ENCODE measurements around the gene FBN1. TPM values are rescaled to one million over a fixed set of nuclear protein-coding genes. Genes with fewer than 3 reads are reported as not detected.

Gene FBN1
- total RNA-seq, 2 donors from 2014 or later: 12.1 to 81.9 TPM

DNA sequence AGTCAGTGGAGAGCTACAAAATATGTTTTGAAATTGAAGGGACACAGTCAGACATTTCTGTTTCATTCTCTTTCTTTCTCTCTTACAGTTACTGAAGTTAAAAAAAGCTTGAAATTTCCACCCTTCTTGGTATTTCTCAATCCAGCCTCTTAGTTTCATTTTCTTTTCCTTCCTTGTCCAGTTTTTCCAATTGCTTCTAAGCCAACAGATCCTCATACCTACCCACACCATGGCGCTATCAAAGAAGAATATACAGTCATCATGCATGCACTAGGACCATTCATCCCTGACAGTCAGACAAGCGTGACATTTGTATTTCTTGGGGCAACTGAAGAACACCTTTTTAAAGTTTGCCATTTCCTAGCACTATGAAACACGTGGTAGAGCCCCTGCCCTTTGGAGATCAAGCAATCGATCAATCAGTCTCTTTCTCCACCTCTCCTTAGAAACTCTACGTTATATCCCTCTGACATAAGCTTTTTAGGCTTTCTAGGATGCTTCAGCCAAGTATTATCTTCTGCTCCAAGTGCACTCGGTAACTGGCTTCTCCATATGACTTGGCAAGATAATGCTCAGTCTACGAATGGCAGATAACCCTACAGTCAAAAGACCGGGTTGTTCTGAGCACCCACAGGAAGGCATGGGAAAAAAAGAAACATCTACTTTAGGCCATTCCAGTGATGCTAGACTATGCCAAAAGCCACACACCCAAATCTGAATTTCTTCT lies 65.4 kb downstream of the FBN1 start:
- DNase-seq (ENCODE audit: low spot score): no peak
- no peaks in the 10 kb centered on the region for H3K36me3 ChIP-seq
- WGBS: 92% methylated on average over 8 of the region's 8 CpGs
- H3K4me1 ChIP-seq (replicated peaks): no peaks in the 10 kb centered on the region
- no peak for TF ChIP-seq POLR2AphosphoS5 (IDR thresholded peaks at IDR 0.05)
- TF ChIP-seq, protein P1, sequence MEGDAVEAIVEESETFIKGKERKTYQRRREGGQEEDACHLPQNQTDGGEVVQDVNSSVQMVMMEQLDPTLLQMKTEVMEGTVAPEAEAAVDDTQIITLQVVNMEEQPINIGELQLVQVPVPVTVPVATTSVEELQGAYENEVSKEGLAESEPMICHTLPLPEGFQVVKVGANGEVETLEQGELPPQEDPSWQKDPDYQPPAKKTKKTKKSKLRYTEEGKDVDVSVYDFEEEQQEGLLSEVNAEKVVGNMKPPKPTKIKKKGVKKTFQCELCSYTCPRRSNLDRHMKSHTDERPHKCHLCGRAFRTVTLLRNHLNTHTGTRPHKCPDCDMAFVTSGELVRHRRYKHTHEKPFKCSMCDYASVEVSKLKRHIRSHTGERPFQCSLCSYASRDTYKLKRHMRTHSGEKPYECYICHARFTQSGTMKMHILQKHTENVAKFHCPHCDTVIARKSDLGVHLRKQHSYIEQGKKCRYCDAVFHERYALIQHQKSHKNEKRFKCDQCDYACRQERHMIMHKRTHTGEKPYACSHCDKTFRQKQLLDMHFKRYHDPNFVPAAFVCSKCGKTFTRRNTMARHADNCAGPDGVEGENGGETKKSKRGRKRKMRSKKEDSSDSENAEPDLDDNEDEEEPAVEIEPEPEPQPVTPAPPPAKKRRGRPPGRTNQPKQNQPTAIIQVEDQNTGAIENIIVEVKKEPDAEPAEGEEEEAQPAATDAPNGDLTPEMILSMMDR (IDR thresholded peaks at IDR 0.05): no peak
- no peak for TF ChIP-seq POLR2A (IDR thresholded peaks at IDR 0.05)
- no peak overlapping the region for H3K27ac ChIP-seq
- no peak overlapping the region for H3K4me3 ChIP-seq
- intact Hi-C loops (cut with DNase I): no loop called here
- no peaks in the 10 kb centered on the region for H3K27me3 ChIP-seq (replicated peaks; ENCODE audit: insufficient read depth)
- no peaks in the 10 kb centered on the region for H3K9me3 ChIP-seq

DNA sequence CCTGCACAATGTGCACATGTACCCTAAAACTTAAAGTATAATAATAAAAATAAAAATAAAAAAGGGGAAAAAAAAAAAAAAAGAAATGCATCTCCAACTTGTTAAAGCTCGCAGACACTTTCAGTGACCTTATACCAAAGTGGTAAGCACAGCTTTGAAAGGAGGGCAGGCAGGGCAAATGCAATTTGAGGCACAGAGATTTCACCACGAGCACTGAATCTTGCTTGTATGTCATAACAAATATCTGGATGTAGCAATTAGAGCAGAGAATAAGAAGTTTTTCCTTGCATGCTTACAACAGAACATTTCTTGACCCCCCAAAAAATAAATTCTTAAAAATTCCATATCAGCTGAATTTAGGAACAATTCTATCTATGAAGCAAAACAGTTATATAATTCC lies 66.5 kb downstream of the FBN1 start:
- Histone ChIP-seq H3K4me1 (replicated peaks) (no peaks in the 10 kb centered on the region), H3K36me3 (no peaks in the 10 kb centered on the region), H3K27me3 (replicated peaks; ENCODE audit: insufficient read depth) (no peaks in the 10 kb centered on the region), H3K9me3 (no peaks in the 10 kb centered on the region), H3K4me3 (no peak overlapping the region), H3K27ac (no peak overlapping the region)
- intact Hi-C loops (cut with DNase I): no loop called here
- TF ChIP-seq POLR2AphosphoS5 (IDR thresholded peaks at IDR 0.05) (no peak), POLR2A (IDR thresholded peaks at IDR 0.05) (no peak)
- TF ChIP-seq, protein P1 (IDR thresholded peaks at IDR 0.05): no peak
- no peak for DNase-seq (ENCODE audit: low spot score)
- WGBS: 78% methylated on average over 2 of the region's 2 CpGs

DNA sequence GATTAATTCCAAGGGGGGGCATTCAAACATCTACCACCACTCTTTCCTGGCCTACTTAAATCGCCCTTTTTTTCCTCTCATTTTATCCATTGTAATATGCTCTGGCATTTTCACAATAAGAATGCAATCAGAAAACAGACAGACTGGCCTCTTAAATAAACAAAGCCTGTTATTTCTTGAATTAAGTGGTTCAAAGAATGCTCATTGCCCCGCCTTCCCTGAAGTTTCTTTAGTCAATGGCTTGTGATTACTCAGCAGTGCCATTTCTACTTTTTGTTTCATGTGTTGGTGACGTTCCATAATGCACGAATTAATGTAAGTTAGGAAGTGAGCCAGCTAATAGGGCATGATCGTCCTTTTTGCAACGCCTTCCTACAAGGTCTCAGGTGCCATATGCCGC lies 68.0 kb downstream of the FBN1 start:
- Histone ChIP-seq H3K27ac (no peak overlapping the region), H3K27me3 (replicated peaks; ENCODE audit: insufficient read depth) (no peaks in the 10 kb centered on the region), H3K4me1 (replicated peaks) (no peaks in the 10 kb centered on the region), H3K36me3 (no peaks in the 10 kb centered on the region), H3K4me3 (no peak overlapping the region), H3K9me3 (no peaks in the 10 kb centered on the region)
- TF ChIP-seq POLR2A (IDR thresholded peaks at IDR 0.05) (no peak), POLR2AphosphoS5 (IDR thresholded peaks at IDR 0.05) (no peak)
- TF ChIP-seq, protein P1 (IDR thresholded peaks at IDR 0.05): no peak
- 55% methylated on average over 7 of the region's 7 CpGs for WGBS
- DNase-seq (ENCODE audit: low spot score): no peak
- intact Hi-C loops (cut with DNase I): no loop called here

DNA sequence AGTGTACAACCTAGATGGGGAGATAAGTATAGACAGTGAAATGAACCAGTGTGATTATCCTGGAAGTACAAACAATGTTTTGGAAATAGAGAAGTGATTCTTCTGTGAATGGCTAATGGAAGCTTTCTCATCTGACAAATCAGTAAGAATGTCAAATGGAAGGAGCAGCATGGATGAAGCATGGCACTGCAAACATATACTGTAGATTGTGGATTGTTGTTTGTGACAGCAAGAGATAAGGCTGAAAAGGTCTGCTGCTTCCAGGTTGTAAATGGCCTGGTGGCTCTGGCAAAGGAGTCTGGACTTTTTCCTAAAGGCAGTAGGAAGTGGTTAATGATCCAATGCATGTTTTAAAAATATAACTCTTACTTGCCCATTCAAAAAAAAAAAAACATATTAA lies 71.3 kb downstream of the FBN1 start:
- Histone ChIP-seq H3K27me3 (replicated peaks; ENCODE audit: insufficient read depth) (no peaks in the 10 kb centered on the region), H3K4me1 (replicated peaks) (no peaks in the 10 kb centered on the region), H3K9me3 (no peaks in the 10 kb centered on the region), H3K27ac (no peak overlapping the region), H3K4me3 (no peak overlapping the region), H3K36me3 (no peaks in the 10 kb centered on the region)
- intact Hi-C loops (cut with DNase I): no loop called here
- DNase-seq (ENCODE audit: low spot score): no peak
- TF ChIP-seq POLR2A (IDR thresholded peaks at IDR 0.05): no peak
- TF ChIP-seq, protein P1 (IDR thresholded peaks at IDR 0.05): no peak
- TF ChIP-seq POLR2AphosphoS5 (IDR thresholded peaks at IDR 0.05): no peak

DNA sequence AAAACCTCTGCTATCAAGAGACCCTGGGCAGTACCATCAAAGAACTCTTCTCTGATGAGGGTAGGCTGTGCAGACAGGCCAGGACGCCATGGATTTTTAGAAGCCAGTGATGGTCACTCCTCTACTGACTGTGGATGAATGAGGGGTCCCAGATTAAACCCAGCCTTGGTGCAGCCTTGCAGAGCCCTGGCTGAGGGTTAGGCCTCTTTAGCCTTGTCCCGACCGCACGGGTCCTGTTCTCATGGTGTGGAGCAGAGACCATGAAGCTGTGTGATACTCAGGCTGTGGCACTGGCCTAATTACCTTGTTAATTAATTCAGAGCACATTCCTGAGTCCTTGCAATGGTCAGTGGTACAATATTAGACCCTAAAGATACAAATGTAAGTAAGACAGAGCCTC lies 71.7 kb downstream of the FBN1 start:
- intact Hi-C loops (cut with DNase I): no loop called here
- Histone ChIP-seq H3K4me3 (no peak overlapping the region), H3K9me3 (no peaks in the 10 kb centered on the region), H3K27me3 (replicated peaks; ENCODE audit: insufficient read depth) (no peaks in the 10 kb centered on the region), H3K27ac (no peak overlapping the region), H3K4me1 (replicated peaks) (no peaks in the 10 kb centered on the region), H3K36me3 (no peaks in the 10 kb centered on the region)
- DNase-seq (ENCODE audit: low spot score): no peak
- WGBS: 90% methylated on average over 4 of the region's 4 CpGs
- TF ChIP-seq, protein P1 (IDR thresholded peaks at IDR 0.05): no peak
- TF ChIP-seq POLR2AphosphoS5 (IDR thresholded peaks at IDR 0.05) (no peak), POLR2A (IDR thresholded peaks at IDR 0.05) (no peak)
